Upper lobe of left lung (tissue), 4 donors: ENCODE data around the gene ARFGEF3.

Experiments used
- POLR2A ChIP-seq, 4 donors: fragments of 450-650 bp; IDR thresholded peaks; one replicate each; pipeline ENCODE4 v1.5.1; 2016 to 2017; ENCODE audit warnings: antibody characterized with exemption in 4 of 4, mild to moderate bottlenecking in 2 of 4
- TF ChIP-seq, protein P1 (sequence below), 6 experiments: fragments of 450-650 bp in 4 of 6; fragments of 200-600 bp in 2 of 6; sonication (generic) in 2 of 6; IDR thresholded peaks; one replicate each; pipeline ENCODE4 v1.5.1; 2016 to 2019; ENCODE audit warnings: antibody characterized with exemption in 6 of 6

DNA sequence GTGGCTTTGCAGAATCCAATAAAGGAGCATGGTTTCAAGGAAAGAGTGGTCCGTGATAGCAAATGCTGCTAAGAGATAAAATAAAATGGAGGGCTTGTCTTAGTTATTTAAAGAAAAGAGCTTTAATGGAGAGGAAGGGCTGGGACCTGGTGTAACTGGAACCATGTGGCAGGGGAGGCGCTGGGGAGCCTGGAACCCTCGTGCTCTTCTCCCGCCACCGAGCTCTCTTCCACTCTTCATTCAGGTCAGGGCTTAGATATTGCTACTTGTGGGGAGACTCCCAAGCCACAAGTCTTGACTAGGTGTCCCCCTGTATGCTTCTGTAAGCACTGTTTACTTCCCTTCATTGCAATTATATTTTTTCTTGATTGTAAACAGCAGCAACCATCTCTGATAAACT is 15.2 kb upstream of the ARFGEF3 start:
- TF ChIP-seq, protein P1, sequence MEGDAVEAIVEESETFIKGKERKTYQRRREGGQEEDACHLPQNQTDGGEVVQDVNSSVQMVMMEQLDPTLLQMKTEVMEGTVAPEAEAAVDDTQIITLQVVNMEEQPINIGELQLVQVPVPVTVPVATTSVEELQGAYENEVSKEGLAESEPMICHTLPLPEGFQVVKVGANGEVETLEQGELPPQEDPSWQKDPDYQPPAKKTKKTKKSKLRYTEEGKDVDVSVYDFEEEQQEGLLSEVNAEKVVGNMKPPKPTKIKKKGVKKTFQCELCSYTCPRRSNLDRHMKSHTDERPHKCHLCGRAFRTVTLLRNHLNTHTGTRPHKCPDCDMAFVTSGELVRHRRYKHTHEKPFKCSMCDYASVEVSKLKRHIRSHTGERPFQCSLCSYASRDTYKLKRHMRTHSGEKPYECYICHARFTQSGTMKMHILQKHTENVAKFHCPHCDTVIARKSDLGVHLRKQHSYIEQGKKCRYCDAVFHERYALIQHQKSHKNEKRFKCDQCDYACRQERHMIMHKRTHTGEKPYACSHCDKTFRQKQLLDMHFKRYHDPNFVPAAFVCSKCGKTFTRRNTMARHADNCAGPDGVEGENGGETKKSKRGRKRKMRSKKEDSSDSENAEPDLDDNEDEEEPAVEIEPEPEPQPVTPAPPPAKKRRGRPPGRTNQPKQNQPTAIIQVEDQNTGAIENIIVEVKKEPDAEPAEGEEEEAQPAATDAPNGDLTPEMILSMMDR (IDR thresholded peaks at IDR 0.05): no peak
- no peak for TF ChIP-seq POLR2A (IDR thresholded peaks at IDR 0.05)
